Endothelial cell (in vitro differentiated cells): ENCODE measurements around the gene AS3MT. TPM values are rescaled to one million over a fixed set of nuclear protein-coding genes. Genes with fewer than 3 reads are reported as not detected.

Experiments used
- DNase-seq: peaks from one replicate; pipeline ENCODE4 v3.0.0; 2021; ENCODE audit warnings: low spot score
- H3K27ac Mint-ChIP-seq: one replicate; pipeline ENCODE4 v1.8.0; 2021; ENCODE audit warnings: mixed read lengths, inconsistent platforms; ENCODE audit not compliant: unreplicated experiment
- H3K27me3 Mint-ChIP-seq: one replicate; pipeline ENCODE4 v1.8.0; 2021; ENCODE audit warnings: mild to moderate bottlenecking, moderate library complexity, mixed read lengths, inconsistent platforms; ENCODE audit not compliant: unreplicated experiment
- H3K36me3 Mint-ChIP-seq: one replicate; pipeline ENCODE4 v1.8.0; 2021; ENCODE audit warnings: mild to moderate bottlenecking, low read depth, mixed read lengths, inconsistent platforms; ENCODE audit not compliant: unreplicated experiment
- H3K4me1 Mint-ChIP-seq: one replicate; pipeline ENCODE4 v1.8.0; 2021; ENCODE audit warnings: mild to moderate bottlenecking, mixed read lengths, inconsistent platforms; ENCODE audit not compliant: unreplicated experiment
- H3K4me3 Mint-ChIP-seq: one replicate; pipeline ENCODE4 v1.8.0; 2021; ENCODE audit warnings: mild to moderate bottlenecking, mixed read lengths, inconsistent platforms; ENCODE audit not compliant: unreplicated experiment
- H3K9me3 Mint-ChIP-seq: one replicate; pipeline ENCODE4 v1.8.0; 2021; ENCODE audit warnings: mixed read lengths, inconsistent platforms; ENCODE audit not compliant: unreplicated experiment
- total RNA-seq: library from RNA; stranded (reverse); fragmentation: NEBNext Ultra II Directional; extraction: Animal tissue kit (Norgen Biotek cat#: 25700); gene quantifications from one replicate; pipeline ENCODE4 v1.2.1, GENCODE V29; 2021; ENCODE audit not compliant: unreplicated experiment
- TF ChIP-seq, protein P1 (sequence below): fragments of 200-600 bp; sonication (generic); IDR thresholded peaks from one replicate; pipeline ENCODE4 v1.5.0; 2021; ENCODE audit warnings: antibody characterized with exemption; ENCODE audit not compliant: unreplicated experiment

AS3MT gene
- total RNA-seq, 1 donor from 2014 or later, result 1.4 TPM

GRCh38 chr10:102930720-102931119 is 61.5 kb downstream of the AS3MT start:
- Mint-ChIP-seq H3K36me3 (peaks cover 3% of the 10 kb centered on the region), H3K27me3 (peaks cover 1% of the 10 kb centered on the region), H3K4me1 (no peaks in the 10 kb centered on the region), H3K9me3 (no peaks in the 10 kb centered on the region), H3K4me3 (no peak overlapping the region), H3K27ac (no peak overlapping the region)
- TF ChIP-seq, protein P1, sequence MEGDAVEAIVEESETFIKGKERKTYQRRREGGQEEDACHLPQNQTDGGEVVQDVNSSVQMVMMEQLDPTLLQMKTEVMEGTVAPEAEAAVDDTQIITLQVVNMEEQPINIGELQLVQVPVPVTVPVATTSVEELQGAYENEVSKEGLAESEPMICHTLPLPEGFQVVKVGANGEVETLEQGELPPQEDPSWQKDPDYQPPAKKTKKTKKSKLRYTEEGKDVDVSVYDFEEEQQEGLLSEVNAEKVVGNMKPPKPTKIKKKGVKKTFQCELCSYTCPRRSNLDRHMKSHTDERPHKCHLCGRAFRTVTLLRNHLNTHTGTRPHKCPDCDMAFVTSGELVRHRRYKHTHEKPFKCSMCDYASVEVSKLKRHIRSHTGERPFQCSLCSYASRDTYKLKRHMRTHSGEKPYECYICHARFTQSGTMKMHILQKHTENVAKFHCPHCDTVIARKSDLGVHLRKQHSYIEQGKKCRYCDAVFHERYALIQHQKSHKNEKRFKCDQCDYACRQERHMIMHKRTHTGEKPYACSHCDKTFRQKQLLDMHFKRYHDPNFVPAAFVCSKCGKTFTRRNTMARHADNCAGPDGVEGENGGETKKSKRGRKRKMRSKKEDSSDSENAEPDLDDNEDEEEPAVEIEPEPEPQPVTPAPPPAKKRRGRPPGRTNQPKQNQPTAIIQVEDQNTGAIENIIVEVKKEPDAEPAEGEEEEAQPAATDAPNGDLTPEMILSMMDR, result no peak
- no peak for DNase-seq

GRCh38 chr10:102931643-102932042 is 62.4 kb downstream of the AS3MT start:
- Mint-ChIP-seq H3K27me3 (peaks cover 1% of the 10 kb centered on the region), H3K27ac (no peak overlapping the region), H3K9me3 (no peaks in the 10 kb centered on the region), H3K36me3 (peaks cover 3% of the 10 kb centered on the region), H3K4me1 (no peaks in the 10 kb centered on the region), H3K4me3 (no peak overlapping the region)
- DNase-seq, result no peak
- TF ChIP-seq, protein P1, result no peak

DNA sequence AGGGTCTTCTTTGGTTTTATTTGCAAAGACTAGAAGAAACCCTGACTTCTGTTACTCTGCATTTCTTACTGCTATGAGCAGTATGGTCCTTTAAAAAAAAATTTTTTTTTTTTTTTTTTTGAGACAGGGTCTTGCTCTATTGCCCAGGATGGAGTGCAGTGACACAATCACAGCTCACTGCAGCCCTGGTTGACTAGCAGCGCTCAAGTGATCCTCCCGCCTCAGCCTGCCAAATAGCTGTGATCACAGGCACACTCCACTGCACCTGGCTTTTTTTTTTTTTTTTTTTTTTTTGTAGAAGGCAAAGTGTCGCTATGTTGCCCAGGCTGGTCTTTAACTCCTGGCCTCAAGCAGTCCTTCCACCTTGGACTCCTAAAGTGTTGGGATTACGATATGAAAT is 66.2 kb downstream of the AS3MT start:
- Mint-ChIP-seq H3K4me3 (no peak overlapping the region), H3K9me3 (no peaks in the 10 kb centered on the region), H3K36me3 (no peaks in the 10 kb centered on the region), H3K4me1 (no peaks in the 10 kb centered on the region), H3K27me3 (peaks cover 1% of the 10 kb centered on the region), H3K27ac (no peak overlapping the region)
- TF ChIP-seq, protein P1, result no peak
- no peak for DNase-seq

- Mint-ChIP-seq H3K4me3 (no peak overlapping the region), H3K27me3 (peaks cover 1% of the 10 kb centered on the region), H3K27ac (no peak overlapping the region), H3K4me1 (no peaks in the 10 kb centered on the region), H3K36me3 (no peaks in the 10 kb centered on the region), H3K9me3 (no peaks in the 10 kb centered on the region)
- DNase-seq, result no peak
- TF ChIP-seq, protein P1, result no peak
These were observed 66.8 kb downstream of the AS3MT start for GRCh38 chr10:102935939-102936605.

GRCh38 chr10:102941401-102941800 is 72.1 kb downstream of the AS3MT start:
- Mint-ChIP-seq H3K4me3 (no peak overlapping the region), H3K27me3 (no peaks in the 10 kb centered on the region), H3K9me3 (no peaks in the 10 kb centered on the region), H3K4me1 (peaks cover 6% of the 10 kb centered on the region), H3K27ac (no peak overlapping the region), H3K36me3 (no peaks in the 10 kb centered on the region)
- TF ChIP-seq, protein P1, result no peak
- no peak for DNase-seq
